ENCODE results near the gene IRF2. TPM values are rescaled to one million over a fixed set of nuclear protein-coding genes. Genes with fewer than 3 reads are reported as not detected.

The IRF2 gene
- total and polyA plus RNA-seq, 2 of the 8 experiments (the other 6 are each of a cell fraction or from before 2014, with no cell fraction given): 13.8 to 17.0 TPM

DNA sequence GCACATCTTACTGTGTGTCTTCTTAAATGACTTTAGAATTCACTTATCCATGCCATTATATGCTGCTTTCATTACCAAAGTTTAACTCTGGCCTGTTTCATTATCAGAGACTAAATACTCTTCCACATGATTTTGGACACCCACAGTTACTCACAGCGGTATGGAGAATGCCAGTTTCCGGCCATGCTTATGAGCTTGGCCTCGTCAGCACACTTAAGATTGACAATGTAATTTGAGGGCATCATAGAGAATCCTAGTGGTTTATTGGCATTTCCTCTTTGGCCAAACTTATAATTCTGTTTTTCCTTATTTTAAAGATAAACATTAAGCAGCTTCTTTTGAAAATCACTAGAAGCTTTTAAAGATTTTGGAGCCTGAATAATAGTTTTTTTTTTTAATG lies 104.5 kb downstream of the IRF2 start:
- DNase-seq (ENCODE audit: low read depth in 1 of 2, low spot score in 2 of 2): no peak
- no peaks in the 10 kb centered on the region for H3K4me1 ChIP-seq (replicated peaks in 1 of 4; ENCODE audit: control insufficient read depth in 3 of 4, insufficient read depth in 4 of 4, low read length in 3 of 4)

More for the DNA sequence above, 104.5 kb downstream of the IRF2 start:
- Histone ChIP-seq H3K4me2 (ENCODE audit: insufficient read depth in 1 of 2, low read depth in 2 of 2, low read length in 2 of 2) (no peak overlapping the region), H3K14ac (ENCODE audit: insufficient read length) (no peak overlapping the region), H3K56ac (replicated peaks; ENCODE audit: insufficient read length, low read depth, low read length) (no peak overlapping the region), H3K27me3 (replicated peaks in 1 of 4; ENCODE audit: control insufficient read depth in 3 of 4, extremely low read depth in 1 of 4, insufficient read depth in 3 of 4, low read length in 3 of 4) (no peaks in the 10 kb centered on the region), H4K20me1 (replicated peaks in 1 of 2; ENCODE audit: control insufficient read depth in 1 of 2, insufficient read depth in 2 of 2, low read length in 2 of 2) (no peaks in the 10 kb centered on the region), H3K9ac (replicated peaks in 1 of 4; ENCODE audit: extremely low read depth in 1 of 4, low read depth in 3 of 4, low read length in 3 of 4) (no peak overlapping the region), H2BK5ac (ENCODE audit: low read depth, low read length) (no peak overlapping the region), H3K4ac (replicated peaks; ENCODE audit: insufficient read length, low read depth, low read length) (no peak overlapping the region), H3K4me3 (ENCODE audit: extremely low read depth in 1 of 4, insufficient read depth in 2 of 4, low read depth in 3 of 4, low read length in 4 of 4) (no peak overlapping the region), H2BK120ac (replicated peaks; ENCODE audit: low read depth, low read length) (no peak overlapping the region), H3K79me1 (ENCODE audit: low read depth, low read length) (no peaks in the 10 kb centered on the region), H3K27ac (ENCODE audit: low read depth, low read length) (no peak overlapping the region), H2AK5ac (ENCODE audit: low read depth, low read length) (no peak overlapping the region), H2BK20ac (ENCODE audit: low read length) (no peak overlapping the region), H3K9me3 (ENCODE audit: insufficient read depth in 2 of 2, low read depth in 1 of 2, low read length in 1 of 2) (no peaks in the 10 kb centered on the region), H3K23ac (ENCODE audit: insufficient read length) (no peak overlapping the region), H2BK12ac (ENCODE audit: low read depth, low read length) (no peak overlapping the region), H4K8ac (ENCODE audit: extremely low read depth, insufficient read depth, low read length) (no peak overlapping the region), H3K23me2 (ENCODE audit: low read depth, low read length) (no peaks in the 10 kb centered on the region), H3K79me2 (ENCODE audit: control insufficient read depth in 1 of 2, insufficient read depth in 2 of 2, low read length in 2 of 2) (no peaks in the 10 kb centered on the region), H2BK15ac (ENCODE audit: low read length) (no peak overlapping the region), H3K18ac (ENCODE audit: extremely low read depth, low read length) (no peak overlapping the region), H4K91ac (replicated peaks; ENCODE audit: insufficient read length, low read length) (no peak overlapping the region), H3K36me3 (ENCODE audit: control insufficient read depth in 2 of 4, insufficient read depth in 4 of 4, low read length in 3 of 4) (no peaks in the 10 kb centered on the region), H4K5ac (ENCODE audit: insufficient read length, low read depth, low read length) (no peak overlapping the region), H2AFZ (ENCODE audit: low read length) (no peak overlapping the region)
- TF ChIP-seq, protein P1, sequence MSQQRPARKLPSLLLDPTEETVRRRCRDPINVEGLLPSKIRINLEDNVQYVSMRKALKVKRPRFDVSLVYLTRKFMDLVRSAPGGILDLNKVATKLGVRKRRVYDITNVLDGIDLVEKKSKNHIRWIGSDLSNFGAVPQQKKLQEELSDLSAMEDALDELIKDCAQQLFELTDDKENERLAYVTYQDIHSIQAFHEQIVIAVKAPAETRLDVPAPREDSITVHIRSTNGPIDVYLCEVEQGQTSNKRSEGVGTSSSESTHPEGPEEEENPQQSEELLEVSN (IDR thresholded peaks at IDR 0.05): no peak
- TF ChIP-seq RNF2 (IDR thresholded peaks at IDR 0.05; ENCODE audit: borderline replicate concordance, low read depth, low read length, missing control alignments, poor library complexity, severe bottlenecking): no peak
- no peak for TF ChIP-seq SP2 (IDR thresholded peaks at IDR 0.05; ENCODE audit: low read length)
- TF ChIP-seq CHD2 (IDR thresholded peaks at IDR 0.05; ENCODE audit: low read length): no peak
- TF ChIP-seq BACH1 (IDR thresholded peaks at IDR 0.05; ENCODE audit: low read length): no peak
- no peak for TF ChIP-seq SUZ12 (IDR thresholded peaks at IDR 0.05; ENCODE audit: low read length)
- TF ChIP-seq, protein P2, sequence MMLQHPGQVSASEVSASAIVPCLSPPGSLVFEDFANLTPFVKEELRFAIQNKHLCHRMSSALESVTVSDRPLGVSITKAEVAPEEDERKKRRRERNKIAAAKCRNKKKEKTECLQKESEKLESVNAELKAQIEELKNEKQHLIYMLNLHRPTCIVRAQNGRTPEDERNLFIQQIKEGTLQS (IDR thresholded peaks at IDR 0.05; ENCODE audit: insufficient read depth, low read depth, low read length): no peak
- no peak for TF ChIP-seq PHF8 (conservative IDR thresholded peaks at IDR 0.05; ENCODE audit: low read depth, low read length)
- TF ChIP-seq ZNF274 (IDR thresholded peaks at IDR 0.05; ENCODE audit: borderline replicate concordance, extremely low read depth, low read length): no peak
- no peak for TF ChIP-seq POU5F1 (IDR thresholded peaks at IDR 0.05; ENCODE audit: low read depth, low read length)
- TF ChIP-seq SRF (IDR thresholded peaks at IDR 0.05; ENCODE audit: low read depth, low read length): no peak
- no peak for TF ChIP-seq POLR2AphosphoS5 (IDR thresholded peaks at IDR 0.05; ENCODE audit: low read depth, low read length)
- no peak for TF ChIP-seq MAX (IDR thresholded peaks at IDR 0.05)
- POLR2A ChIA-PET (ENCODE audit: partially characterized antibody): interaction anchor here (1.5 kb wide), 1 partner anchor 21 kb away, joined by 3 read pairs; no protein-coding TSS in a partner anchor
- 96% methylated on average over 3 of the region's 3 CpGs; no CpG with 5 or more reads in 1 of the 2 experiments for WGBS, 2 experiments (ENCODE audit: extremely low coverage in 1 of 2, insufficient coverage in 1 of 2, insufficient read length in 1 of 2, insufficient replicate concordance in 2 of 2, low coverage in 1 of 2, low lambda C conversion rate in 2 of 2, missing lambda C conversion rate in 1 of 2)
- CTCF ChIA-PET (ENCODE audit: partially characterized antibody): interaction anchor here (1.0 to 2.5 kb wide), 3 partner anchors 10 to 39 kb away, joined by 3 to 7 read pairs (median 3); no protein-coding TSS in a partner anchor
- no peak for FAIRE-seq
